Right lobe of liver (tissue), 4 donors: ENCODE measurements around the gene NR6A1.

Experiments used
- CTCF ChIP-seq, 4 donors: fragments of 200-600 bp in 3 of 4; fragments of 450-650 bp in 1 of 4; IDR thresholded peaks; one replicate each; pipeline versions ENCODE4 v1.5.1 to v1.8.0; 2016 to 2022; ENCODE audit warnings: antibody characterized with exemption in 4 of 4, mild to moderate bottlenecking in 2 of 4
- POLR2A ChIP-seq: fragments of 450-650 bp; IDR thresholded peaks from one replicate; pipeline ENCODE4 v1.6.1; 2017; ENCODE audit warnings: antibody characterized with exemption, mild to moderate bottlenecking
- donor health status: DM: no; HTN: no; CAD: no.
- donor health status: DM: no; HTN: no; CAD: no.
- donor health status: DM: no; HTN: yes; CAD: no.

DNA sequence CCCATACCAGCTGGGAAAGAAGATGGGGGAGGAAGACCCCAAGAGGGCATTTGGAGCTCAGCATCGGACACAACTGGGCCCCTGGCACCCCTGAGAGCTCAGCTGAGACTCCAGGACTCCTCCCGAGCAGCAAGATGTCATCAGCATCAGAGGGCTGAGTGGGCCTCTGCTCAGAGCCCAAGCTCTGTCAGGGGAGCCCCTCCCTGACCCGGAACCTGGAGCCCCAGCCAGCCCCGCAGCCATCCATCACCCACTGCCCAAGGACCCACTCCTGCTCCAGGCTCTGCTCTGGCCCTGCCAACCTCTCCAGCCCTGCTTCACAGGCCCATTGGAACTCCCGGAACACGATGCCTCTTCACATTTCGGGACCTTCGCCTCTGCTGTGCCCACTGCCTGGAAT is 273.7 kb downstream of the NR6A1 start:
- TF ChIP-seq POLR2A (no peak), CTCF (IDR thresholded peaks at IDR 0.05) (no peak)
